ENCODE measurements around the gene RIPPLY3. TPM values are rescaled to one million over a fixed set of nuclear protein-coding genes. Genes with fewer than 3 reads are reported as not detected.

The RIPPLY3 gene
- total RNA-seq, 4 donors from 2014 or later = not detected

DNA sequence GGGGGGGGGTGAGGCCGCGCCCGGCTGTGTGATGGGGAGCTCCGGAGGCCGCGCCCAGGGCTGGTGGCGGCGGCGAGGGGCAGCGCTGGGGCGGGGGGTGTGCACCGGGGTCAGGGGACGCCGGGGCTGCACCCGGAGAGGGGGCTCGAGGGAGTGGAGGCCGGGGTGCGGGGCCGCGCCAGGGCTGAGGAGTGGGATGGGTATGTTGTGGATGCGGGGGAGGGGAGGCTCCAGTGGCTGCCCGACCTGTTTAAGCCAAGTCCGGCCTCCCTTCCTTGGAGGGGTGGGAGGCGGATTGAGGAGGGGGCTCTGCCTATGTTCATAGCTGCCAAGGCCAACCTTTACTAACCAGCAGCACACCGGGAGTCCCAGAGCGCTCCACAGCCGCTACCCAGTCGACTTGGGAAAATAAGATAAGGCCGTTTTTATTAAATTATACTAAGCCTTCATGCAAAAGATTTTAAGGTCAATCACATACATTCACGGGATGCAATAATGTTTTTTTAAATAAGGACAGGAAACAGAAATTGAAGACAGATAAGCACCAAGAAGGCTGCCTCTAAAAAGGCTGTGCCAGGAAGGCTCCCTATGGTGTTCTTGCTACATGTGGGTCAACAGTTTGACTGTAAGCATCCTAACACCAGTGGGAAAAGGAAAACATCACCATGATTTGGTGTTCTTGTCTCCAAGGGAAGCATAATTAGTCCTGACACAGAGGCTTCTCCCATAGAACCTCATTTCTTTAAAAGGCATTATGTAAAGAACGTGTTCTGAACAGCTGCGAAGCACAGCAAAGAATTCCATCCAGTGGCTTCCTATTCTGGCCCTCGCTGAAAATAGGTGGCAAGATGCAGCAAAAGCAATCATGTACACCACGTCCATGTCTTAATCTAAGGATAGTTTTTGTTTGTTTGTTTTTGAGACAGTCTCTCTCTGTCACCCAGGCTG lies 39.4 kb upstream of the RIPPLY3 start:
- intact Hi-C loops (cut with DNase I; ENCODE audit: low total_unique reads) = loop anchor here (1.0 to 10.0 kb wide), 2 partner anchors 23 to 118 kb away; no protein-coding TSS in a partner anchor
- DNase-seq = no peak
- H3K9me3 ChIP-seq = no peaks in the 10 kb centered on the region

DNA sequence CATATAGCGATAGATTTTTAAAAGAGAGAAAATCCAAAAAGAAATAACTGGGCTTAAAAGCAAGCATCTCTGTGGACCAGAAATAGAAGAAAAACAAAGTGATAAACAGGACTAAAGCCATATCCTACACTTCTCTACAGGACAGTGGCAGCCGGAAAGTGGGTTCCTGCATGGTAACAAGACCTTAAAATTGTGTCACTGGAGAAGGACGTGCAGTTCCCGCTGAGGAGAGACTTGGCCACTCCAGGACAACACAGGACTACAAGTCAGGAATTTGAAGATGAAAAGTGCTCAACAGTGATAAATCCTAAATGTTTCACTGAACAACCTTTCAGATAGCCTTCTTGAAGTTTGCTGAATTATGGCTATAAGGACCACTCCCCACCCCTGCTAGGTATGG lies 38.1 kb upstream of the RIPPLY3 start:
- DNase-seq = peak; percentile 31 to 32
- Histone ChIP-seq H3K27ac (peak overlapping the region in 3 of 4 donors; percentile 79 to 89 (median 88)), H3K4me1 (peaks cover 9 to 23% of the 10 kb centered on the region in 2 donors), H3K27me3 (no peaks in the 10 kb centered on the region), H3K9me3 (no peaks in the 10 kb centered on the region), H3K4me3 (no peak overlapping the region), H3K36me3 (no peaks in the 10 kb centered on the region)
- in situ Hi-C loops (cut with MboI; ENCODE audit: low sequenced_read_pairs in 4 of 4) = no loop called here
- intact Hi-C loops (cut with DNase I; ENCODE audit: low total_unique reads) = loop anchor here (10.0 kb wide), 1 partner anchor 116 kb away; no protein-coding TSS in a partner anchor
- peak; percentile 64 to 65 for ATAC-seq
- TF ChIP-seq POLR2A (IDR thresholded peaks at IDR 0.05) = no peak
- TF ChIP-seq, protein P1, sequence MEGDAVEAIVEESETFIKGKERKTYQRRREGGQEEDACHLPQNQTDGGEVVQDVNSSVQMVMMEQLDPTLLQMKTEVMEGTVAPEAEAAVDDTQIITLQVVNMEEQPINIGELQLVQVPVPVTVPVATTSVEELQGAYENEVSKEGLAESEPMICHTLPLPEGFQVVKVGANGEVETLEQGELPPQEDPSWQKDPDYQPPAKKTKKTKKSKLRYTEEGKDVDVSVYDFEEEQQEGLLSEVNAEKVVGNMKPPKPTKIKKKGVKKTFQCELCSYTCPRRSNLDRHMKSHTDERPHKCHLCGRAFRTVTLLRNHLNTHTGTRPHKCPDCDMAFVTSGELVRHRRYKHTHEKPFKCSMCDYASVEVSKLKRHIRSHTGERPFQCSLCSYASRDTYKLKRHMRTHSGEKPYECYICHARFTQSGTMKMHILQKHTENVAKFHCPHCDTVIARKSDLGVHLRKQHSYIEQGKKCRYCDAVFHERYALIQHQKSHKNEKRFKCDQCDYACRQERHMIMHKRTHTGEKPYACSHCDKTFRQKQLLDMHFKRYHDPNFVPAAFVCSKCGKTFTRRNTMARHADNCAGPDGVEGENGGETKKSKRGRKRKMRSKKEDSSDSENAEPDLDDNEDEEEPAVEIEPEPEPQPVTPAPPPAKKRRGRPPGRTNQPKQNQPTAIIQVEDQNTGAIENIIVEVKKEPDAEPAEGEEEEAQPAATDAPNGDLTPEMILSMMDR (IDR thresholded peaks at IDR 0.05 in 4 of 5, conservative IDR thresholded peaks at IDR 0.05 in 1 of 5) = no peak

More for the DNA sequence above, 39.4 kb upstream of the RIPPLY3 start:
- Histone ChIP-seq H3K4me3 (peak overlapping the region; percentile 57 to 66 (median 61)), H3K27ac (peak overlapping the region; percentile 64 to 89 (median 84)), H3K36me3 (no peaks in the 10 kb centered on the region), H3K4me1 (peaks cover 9 to 23% of the 10 kb centered on the region in 2 donors), H3K27me3 (no peaks in the 10 kb centered on the region)
- in situ Hi-C loops (cut with MboI; ENCODE audit: low sequenced_read_pairs in 4 of 4) = no loop called here
- no peak for TF ChIP-seq POLR2A (IDR thresholded peaks at IDR 0.05)
- TF ChIP-seq, protein P1 (IDR thresholded peaks at IDR 0.05 in 4 of 5, conservative IDR thresholded peaks at IDR 0.05 in 1 of 5) = no peak
- ATAC-seq = peak; percentile 12 to 26

DNA sequence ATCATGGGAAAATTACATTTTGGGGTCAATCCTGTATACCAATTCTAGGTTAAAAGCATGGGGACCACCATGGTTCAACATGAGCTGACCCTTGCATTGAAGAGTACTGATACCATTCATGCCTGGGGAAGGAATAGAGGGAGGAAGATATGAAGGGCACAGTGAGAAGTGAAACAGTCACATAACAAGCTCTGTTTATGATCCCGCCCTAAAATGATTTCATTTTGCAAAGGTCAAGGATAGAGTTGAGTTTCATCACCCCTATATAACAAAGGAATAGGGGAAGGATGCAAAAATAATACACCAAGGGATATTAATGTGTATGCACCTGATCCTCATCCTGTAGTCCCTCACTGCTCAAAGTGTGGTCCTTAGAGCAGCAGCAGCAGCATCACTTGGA lies 37.5 kb upstream of the RIPPLY3 start:
- no peak for ATAC-seq
- intact Hi-C loops (cut with DNase I; ENCODE audit: low total_unique reads) = loop anchor here (10.0 kb wide), 1 partner anchor 116 kb away; no protein-coding TSS in a partner anchor

DNA sequence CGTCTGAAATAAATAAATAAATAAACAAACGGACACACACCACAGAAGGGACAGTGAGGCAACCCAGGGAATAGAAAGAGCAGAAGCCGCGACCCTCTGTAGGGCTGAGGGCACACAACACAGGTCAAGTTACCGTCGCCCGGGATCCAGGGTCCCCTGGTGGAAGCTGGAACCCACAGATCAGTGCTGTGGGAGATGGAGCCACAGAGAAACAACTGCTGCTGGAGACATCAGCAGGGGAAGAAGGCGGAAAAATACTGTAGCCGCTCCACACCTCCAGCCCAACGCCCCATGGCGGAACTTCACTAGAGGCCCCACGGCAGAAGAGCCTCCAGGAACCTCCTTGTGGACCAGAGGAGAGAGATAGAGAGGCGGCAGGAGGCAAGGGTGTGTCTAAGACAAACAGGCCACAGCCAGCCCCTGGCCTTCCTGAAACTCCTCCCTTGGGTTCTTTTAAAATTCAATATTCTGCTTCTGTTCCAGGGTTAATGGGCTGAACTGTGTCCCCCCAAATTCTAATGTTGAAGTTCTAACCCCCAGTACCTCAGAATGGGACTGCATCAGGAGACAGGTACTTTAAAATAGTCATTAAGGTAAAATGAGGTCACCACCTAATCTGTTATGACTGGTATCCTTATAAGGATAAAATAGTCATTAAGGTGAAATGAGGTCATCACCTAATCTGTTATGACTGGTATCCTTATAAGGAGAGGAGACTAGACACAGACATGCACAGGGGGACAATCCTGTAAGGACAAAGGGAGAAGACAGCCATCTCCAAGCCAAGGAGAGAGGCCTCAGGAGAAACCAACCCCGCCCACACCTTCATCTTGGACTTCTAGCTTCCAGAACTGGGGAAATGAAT lies 32.3 kb upstream of the RIPPLY3 start:
- Histone ChIP-seq H3K4me3 (no peak overlapping the region), H3K27me3 (no peaks in the 10 kb centered on the region), H3K36me3 (no peaks in the 10 kb centered on the region), H3K27ac (no peak overlapping the region), H3K4me1 (peaks cover 9 to 11% of the 10 kb centered on the region in 2 donors), H3K9me3 (no peaks in the 10 kb centered on the region)
- intact Hi-C loops (cut with DNase I; ENCODE audit: low total_unique reads) = no loop called here
- TF ChIP-seq POLR2A (IDR thresholded peaks at IDR 0.05) = no peak
- TF ChIP-seq, protein P1 (IDR thresholded peaks at IDR 0.05 in 4 of 5, conservative IDR thresholded peaks at IDR 0.05 in 1 of 5) = no peak
- ATAC-seq (no peak), DNase-seq (no peak)
- in situ Hi-C loops (cut with MboI; ENCODE audit: low sequenced_read_pairs in 4 of 4) = no loop called here

More for the DNA sequence above, 37.5 kb upstream of the RIPPLY3 start:
- Histone ChIP-seq H3K36me3 (no peaks in the 10 kb centered on the region), H3K9me3 (no peaks in the 10 kb centered on the region), H3K27me3 (no peaks in the 10 kb centered on the region), H3K4me3 (no peak overlapping the region), H3K27ac (peak overlapping the region in 2 of 4 donors; percentile 88 to 89), H3K4me1 (peaks cover 9 to 23% of the 10 kb centered on the region in 2 donors)
- in situ Hi-C loops (cut with MboI; ENCODE audit: low sequenced_read_pairs in 4 of 4) = no loop called here
- DNase-seq = no peak
- TF ChIP-seq, protein P1 (IDR thresholded peaks at IDR 0.05 in 4 of 5, conservative IDR thresholded peaks at IDR 0.05 in 1 of 5) = no peak
- TF ChIP-seq POLR2A (IDR thresholded peaks at IDR 0.05) = no peak
